AG04450 (cell line): ENCODE data around the gene COPG1. TPM values are rescaled to one million over a fixed set of nuclear protein-coding genes. Genes with fewer than 3 reads are reported as not detected.
A peak's percentile ranks its signal among the peaks of the same experiment; 100 is the strongest.
"Not testable (repeated sequence)": the region's sequence is repeated elsewhere in the genome, so short reads cannot be mapped to it uniquely, and the experiment has no call there.

ENCODE experiments used
- CTCF ChIA-PET: fragments of 300-600, 350-600 bp; formaldehyde crosslinking; extraction: SDS; loops from one replicate; lab custom pipeline; 2022; ENCODE audit warnings: antibody characterized with exemption, inconsistent platforms; lab: Charles Lee
- POLR2A ChIA-PET: fragments of 350-600 bp; formaldehyde crosslinking; extraction: SDS; loops from one replicate; lab custom pipeline; 2021; ENCODE audit warnings: antibody characterized with exemption, inconsistent platforms; lab: Yijun Ruan, JAX
- DNase-seq: peaks from one replicate; pipeline ENCODE4 v3.0.0-alpha.2; 2011; ENCODE audit warnings: low read depth, low spot score
- H3K27ac ChIP-seq: one replicate; pipeline ENCODE4 v1.5.1; 2012; ENCODE audit warnings: low read depth, low read length, control low read depth
- H3K27me3 ChIP-seq: one replicate; pipeline ENCODE4 v1.6.0; 2012; ENCODE audit warnings: low read length; ENCODE audit not compliant: control insufficient read depth, insufficient read depth
- H3K4me3 ChIP-seq: 2 replicates; pipeline ENCODE4 v1.5.1; 2011; ENCODE audit warnings: mild to moderate bottlenecking, low read depth, low read length, control low read depth
- H3K9me3 ChIP-seq: 2 replicates; pipeline ENCODE4 v1.5.1; 2012; ENCODE audit warnings: low read length; ENCODE audit not compliant: control insufficient read depth, insufficient read depth
- polyA plus RNA-seq: library from polyadenylated mRNA; depleted of rRNA; stranded (reverse); fragments of >200 nt; gene quantifications from 2 replicates; pipeline ENCODE4 v1.2.3, GENCODE V29; 2011
- TF ChIP-seq, protein P1 (sequence below): IDR thresholded peaks from 2 replicates; pipeline ENCODE4 v1.5.1; 2011; ENCODE audit warnings: low read depth, low read length, control low read depth, inconsistent platforms

COPG1 gene
- polyA plus RNA-seq, 1 experiment: 229 TPM

DNA sequence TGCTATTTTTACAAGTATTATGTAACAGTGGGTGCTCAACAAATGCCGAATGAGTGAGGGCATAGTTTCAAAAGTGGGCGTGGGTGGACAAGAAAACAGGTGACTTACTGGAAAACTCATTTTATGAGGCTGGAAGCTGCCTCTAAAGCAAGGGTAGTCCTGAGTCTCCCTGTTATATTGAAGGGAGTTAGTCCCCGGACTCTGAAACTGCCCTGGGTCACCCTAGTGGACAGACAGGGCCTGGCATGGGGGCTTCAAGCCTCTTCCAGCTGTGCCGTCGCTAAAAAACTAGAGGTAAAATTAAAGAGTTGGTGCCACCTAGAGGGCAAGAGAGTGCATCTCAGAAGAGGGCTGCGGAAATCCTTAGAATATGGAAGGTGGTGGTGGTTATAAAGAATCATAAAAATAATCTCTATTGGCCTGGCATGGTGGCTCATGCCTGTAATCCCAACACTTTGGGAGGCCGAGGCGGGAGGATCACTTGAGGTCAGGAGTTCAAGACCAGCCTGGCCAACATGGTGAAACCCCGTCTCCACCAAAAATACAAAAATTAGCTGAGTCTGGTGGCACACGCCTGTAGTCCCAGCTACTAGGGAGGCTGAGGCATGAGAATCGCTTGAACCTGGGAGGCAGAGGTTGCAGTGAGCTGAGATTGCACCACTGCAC is 3.6 kb upstream of the COPG1 start:
- not testable (repeated sequence) for H3K27ac ChIP-seq, H3K9me3 ChIP-seq, H3K27me3 ChIP-seq, H3K4me3 ChIP-seq
- ChIA-PET CTCF (interaction anchor here (0.5 to 5.7 kb wide), 47 partner anchors 10 to 562 kb away, joined by 3 to 118 read pairs (median 5); partner anchors contain the start of genes CFAP92, CNBP and RAB43), POLR2A (interaction anchor here (0.7 to 1.8 kb wide), 6 partner anchors 20 to 233 kb away, joined by 3 to 7 read pairs (median 5); partner anchors contain the start of gene CNBP)
- TF ChIP-seq, protein P1, sequence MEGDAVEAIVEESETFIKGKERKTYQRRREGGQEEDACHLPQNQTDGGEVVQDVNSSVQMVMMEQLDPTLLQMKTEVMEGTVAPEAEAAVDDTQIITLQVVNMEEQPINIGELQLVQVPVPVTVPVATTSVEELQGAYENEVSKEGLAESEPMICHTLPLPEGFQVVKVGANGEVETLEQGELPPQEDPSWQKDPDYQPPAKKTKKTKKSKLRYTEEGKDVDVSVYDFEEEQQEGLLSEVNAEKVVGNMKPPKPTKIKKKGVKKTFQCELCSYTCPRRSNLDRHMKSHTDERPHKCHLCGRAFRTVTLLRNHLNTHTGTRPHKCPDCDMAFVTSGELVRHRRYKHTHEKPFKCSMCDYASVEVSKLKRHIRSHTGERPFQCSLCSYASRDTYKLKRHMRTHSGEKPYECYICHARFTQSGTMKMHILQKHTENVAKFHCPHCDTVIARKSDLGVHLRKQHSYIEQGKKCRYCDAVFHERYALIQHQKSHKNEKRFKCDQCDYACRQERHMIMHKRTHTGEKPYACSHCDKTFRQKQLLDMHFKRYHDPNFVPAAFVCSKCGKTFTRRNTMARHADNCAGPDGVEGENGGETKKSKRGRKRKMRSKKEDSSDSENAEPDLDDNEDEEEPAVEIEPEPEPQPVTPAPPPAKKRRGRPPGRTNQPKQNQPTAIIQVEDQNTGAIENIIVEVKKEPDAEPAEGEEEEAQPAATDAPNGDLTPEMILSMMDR: peak; percentile 97
- DNase-seq: peak; percentile 78

DNA sequence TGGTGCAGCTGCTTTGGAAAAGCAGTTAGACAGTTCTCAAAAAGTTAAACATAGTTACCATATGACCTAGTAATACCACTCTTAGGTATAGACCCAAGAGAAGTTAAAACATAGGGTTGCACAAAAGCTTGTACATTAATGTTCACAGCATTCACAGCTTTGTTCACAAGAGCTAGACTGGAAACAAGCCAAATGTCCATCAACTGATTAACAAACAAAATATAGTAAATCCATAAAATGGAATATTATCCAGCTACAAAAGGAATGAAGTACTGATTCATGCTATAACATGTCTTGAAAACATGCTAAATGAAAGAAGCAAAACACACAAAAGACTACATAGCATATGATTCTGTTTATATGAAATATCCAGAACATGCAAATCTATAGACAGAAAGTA is 2.8 kb upstream of the COPG1 start:
- ChIA-PET POLR2A (interaction anchor here (0.6 to 1.2 kb wide), 3 partner anchors 84 to 234 kb away, joined by 3 to 4 read pairs (median 3); no protein-coding TSS in a partner anchor), CTCF (interaction anchor here (0.6 to 5.7 kb wide), 30 partner anchors 11 to 581 kb away, joined by 3 to 118 read pairs (median 8); partner anchors contain the start of genes CNBP and RAB43)
- TF ChIP-seq, protein P1: no peak
- no peak for DNase-seq
- H3K9me3 ChIP-seq: no peaks in the 10 kb centered on the region; the same call in 1 of the 2 replicates
- H3K27me3 ChIP-seq: no peaks in the 10 kb centered on the region
- no peak overlapping the region for H3K27ac ChIP-seq
- H3K4me3 ChIP-seq: no peak overlapping the region

DNA sequence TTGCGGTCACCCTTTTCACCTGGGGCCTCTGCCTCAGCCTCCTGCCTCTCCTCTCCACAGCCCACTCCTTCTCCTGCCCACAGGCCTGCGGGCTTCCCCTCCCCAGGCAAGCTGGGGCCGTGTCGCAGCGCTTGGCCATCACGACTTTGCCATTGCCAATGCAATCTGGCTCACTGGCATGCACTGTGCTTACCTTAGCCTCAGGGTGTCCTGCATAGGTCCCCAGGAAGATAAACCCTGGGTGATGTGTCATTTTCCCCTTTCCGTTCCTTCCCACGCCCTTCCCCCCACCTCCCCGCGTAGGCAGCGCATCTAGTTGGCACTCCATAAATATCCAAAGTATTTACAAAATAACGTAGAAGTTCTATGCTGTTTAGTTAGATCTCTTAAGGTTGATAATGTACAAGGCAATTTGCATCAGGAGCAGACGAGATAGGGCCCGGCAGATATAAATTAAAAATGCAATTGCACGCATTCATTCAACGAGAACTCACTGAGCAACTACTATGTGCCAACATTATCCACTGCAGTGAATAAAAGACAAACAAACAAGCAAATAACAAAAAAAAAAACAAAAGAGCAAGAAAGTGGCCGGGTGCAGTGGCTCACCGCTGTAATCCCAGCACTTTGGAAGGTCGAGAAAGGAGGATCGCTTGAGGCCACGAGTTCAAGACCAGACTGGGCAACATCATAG is 973 bp upstream of the COPG1 start:
- Histone ChIP-seq H3K4me3 (peak overlapping the region; percentile 100), H3K27ac (no peak overlapping the region), H3K27me3 (no peaks in the 10 kb centered on the region), H3K9me3 (no peaks in the 10 kb centered on the region; the same call in 1 of the 2 replicates)
- DNase-seq: no peak
- TF ChIP-seq, protein P1: no peak
- CTCF ChIA-PET: interaction anchor here (0.6 to 5.7 kb wide), 2 partner anchors 93 to 278 kb away, joined by 3 to 118 read pairs; no protein-coding TSS in a partner anchor
- POLR2A ChIA-PET: interaction anchor here (1.9 kb wide), 2 partner anchors 86 to 127 kb away, joined by 14 to 23 read pairs; partner anchors contain the start of genes ISY1 and RAB43

DNA sequence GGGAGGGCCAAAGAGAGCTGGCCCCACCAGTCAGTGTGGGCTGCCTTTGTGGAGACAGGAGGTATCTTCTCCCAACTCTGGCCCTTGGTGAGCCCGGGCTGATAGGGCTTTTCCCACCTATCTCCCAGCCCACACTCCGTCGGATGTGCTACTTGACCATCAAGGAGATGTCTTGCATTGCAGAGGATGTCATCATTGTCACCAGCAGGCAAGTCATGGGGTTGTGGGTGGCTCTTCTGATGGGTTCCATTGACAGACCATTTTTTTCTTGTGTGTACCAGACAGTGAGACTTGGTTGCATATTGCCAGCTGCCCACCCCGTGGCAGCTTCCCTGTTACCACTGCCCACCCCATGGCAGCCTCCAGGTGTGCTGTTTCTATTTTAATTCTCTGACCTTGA is 3.3 kb downstream of the COPG1 start:
- TF ChIP-seq, protein P1: no peak
- H3K9me3 ChIP-seq: no peaks in the 10 kb centered on the region; the same call in 1 of the 2 replicates
- no peaks in the 10 kb centered on the region for H3K27me3 ChIP-seq
- DNase-seq: no peak
- ChIA-PET CTCF (interaction anchor here (0.6 to 2.9 kb wide), 3 partner anchors 91 to 282 kb away, joined by 3 to 13 read pairs (median 10); no protein-coding TSS in a partner anchor), POLR2A (interaction anchor here (1.0 kb wide), 1 partner anchor 64 kb away, joined by 5 read pairs; a partner anchor contains a TSS)
- H3K27ac ChIP-seq: no peak overlapping the region
- H3K4me3 ChIP-seq: no peak overlapping the region
